Measurements from ENCODE around the gene TP53BP2. TPM values are rescaled to one million over a fixed set of nuclear protein-coding genes. Genes with fewer than 3 reads are reported as not detected.
A peak's percentile ranks its signal among the peaks of the same experiment; 100 is the strongest.

Gene TP53BP2
- total RNA-seq, 1 donor from 2014 or later, result 46.6 TPM

- Histone ChIP-seq H3K27me3 (ENCODE audit: insufficient read depth, low read length) (no peaks in the 10 kb centered on the region), H3K27ac (ENCODE audit: low read depth, low read length) (no peak overlapping the region), H3K4me3 (ENCODE audit: insufficient read depth, low read depth, low read length) (no peak overlapping the region), H3K9ac (ENCODE audit: low read length) (no peak overlapping the region), H3K4me1 (ENCODE audit: insufficient read depth, low read length) (peaks cover 14% of the 10 kb centered on the region), H4K20me1 (ENCODE audit: insufficient read depth, low read length) (peaks cover 20% of the 10 kb centered on the region), H3K79me2 (ENCODE audit: insufficient read depth, low read length) (peaks cover 30% of the 10 kb centered on the region), H3K9me3 (ENCODE audit: insufficient read depth, low read depth, low read length) (no peaks in the 10 kb centered on the region), H3K4me2 (ENCODE audit: low read length) (no peak overlapping the region), H2AFZ (ENCODE audit: low read depth, low read length) (no peak overlapping the region), H3K36me3 (ENCODE audit: insufficient read depth, low read length) (no peaks in the 10 kb centered on the region)
- TF ChIP-seq EZH2 (IDR thresholded peaks at IDR 0.05; ENCODE audit: insufficient read depth, low read length) (no peak), CTCF (IDR thresholded peaks at IDR 0.05; ENCODE audit: insufficient read depth, low read depth, low read length) (no peak)
- Mint-ChIP-seq H3K4me1 (ENCODE audit: low read depth, unreplicated experiment) (peaks cover 8% of the 10 kb centered on the region), H3K4me3 (ENCODE audit: unreplicated experiment) (peak overlapping the region; percentile 87), H3K27ac (ENCODE audit: unreplicated experiment) (no peak overlapping the region), H3K36me3 (ENCODE audit: low read depth, unreplicated experiment) (no peaks in the 10 kb centered on the region), H3K9me3 (ENCODE audit: unreplicated experiment) (no peaks in the 10 kb centered on the region), H3K27me3 (ENCODE audit: low read depth, unreplicated experiment) (peaks cover 3% of the 10 kb centered on the region)
- DNase-seq (ENCODE audit: low read depth), result no peak
- no peak for FAIRE-seq
Measured at GRCh38 chr1:223847781-223848345, 2.1 kb upstream of the TP53BP2 start.

GRCh38 chr1:223845037-223845809, 524 bp downstream of the TP53BP2 start:
- peak overlapping the region; percentile 88 for H3K27ac Mint-ChIP-seq (ENCODE audit: unreplicated experiment)
- Histone ChIP-seq H2AFZ (ENCODE audit: low read depth, low read length) (peak overlapping the region; percentile 59), H3K9ac (ENCODE audit: low read length) (peak overlapping the region; percentile 93), H3K79me2 (ENCODE audit: insufficient read depth, low read length) (peaks cover 56% of the 10 kb centered on the region), H3K4me2 (ENCODE audit: low read length) (peak overlapping the region; percentile 86), H3K27ac (ENCODE audit: low read depth, low read length) (peak overlapping the region; percentile 92), H3K9me3 (ENCODE audit: insufficient read depth, low read depth, low read length) (no peaks in the 10 kb centered on the region), H3K36me3 (ENCODE audit: insufficient read depth, low read length) (no peaks in the 10 kb centered on the region), H4K20me1 (ENCODE audit: insufficient read depth, low read length) (peaks cover 38% of the 10 kb centered on the region), H3K27me3 (ENCODE audit: insufficient read depth, low read length) (no peaks in the 10 kb centered on the region), H3K4me1 (ENCODE audit: insufficient read depth, low read length) (peaks cover 24% of the 10 kb centered on the region), H3K4me3 (ENCODE audit: insufficient read depth, low read depth, low read length) (peak overlapping the region; percentile 91)
- peak overlapping the region; percentile 97 for H3K4me3 Mint-ChIP-seq (ENCODE audit: unreplicated experiment)
- H3K27me3 Mint-ChIP-seq (ENCODE audit: low read depth, unreplicated experiment), result no peaks in the 10 kb centered on the region
- no peaks in the 10 kb centered on the region for H3K36me3 Mint-ChIP-seq (ENCODE audit: low read depth, unreplicated experiment)
- peaks cover 11% of the 10 kb centered on the region for H3K4me1 Mint-ChIP-seq (ENCODE audit: low read depth, unreplicated experiment)
- H3K9me3 Mint-ChIP-seq (ENCODE audit: unreplicated experiment), result no peaks in the 10 kb centered on the region
- TF ChIP-seq EZH2 (IDR thresholded peaks at IDR 0.05; ENCODE audit: insufficient read depth, low read length), result no peak
- no peak for TF ChIP-seq CTCF (IDR thresholded peaks at IDR 0.05; ENCODE audit: insufficient read depth, low read depth, low read length)
- DNase-seq (ENCODE audit: low read depth) (peak; percentile 47), FAIRE-seq (no peak)

DNA sequence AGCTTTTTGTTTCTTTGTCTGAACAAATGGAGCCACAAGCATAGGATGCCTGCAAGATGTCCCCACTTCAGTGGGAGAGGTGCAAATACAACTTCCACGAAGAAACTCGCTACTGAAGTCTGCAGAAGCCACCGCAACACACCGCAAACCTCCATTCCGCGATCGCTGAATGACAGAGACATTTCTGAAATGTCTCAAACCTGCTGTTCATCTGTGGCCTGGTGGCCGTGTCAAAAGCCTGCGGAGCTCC, 1.0 kb downstream of the TP53BP2 start:
- peak overlapping the region; percentile 86 for H3K4me2 ChIP-seq (ENCODE audit: low read length)
- peak overlapping the region; percentile 91 for H3K4me3 ChIP-seq (ENCODE audit: insufficient read depth, low read depth, low read length)
- no peaks in the 10 kb centered on the region for H3K36me3 ChIP-seq (ENCODE audit: insufficient read depth, low read length)
- Mint-ChIP-seq H3K36me3 (ENCODE audit: low read depth, unreplicated experiment) (no peaks in the 10 kb centered on the region), H3K4me3 (ENCODE audit: unreplicated experiment) (peak overlapping the region; percentile 97), H3K27me3 (ENCODE audit: low read depth, unreplicated experiment) (no peaks in the 10 kb centered on the region), H3K27ac (ENCODE audit: unreplicated experiment) (peak overlapping the region; percentile 88), H3K9me3 (ENCODE audit: unreplicated experiment) (no peaks in the 10 kb centered on the region), H3K4me1 (ENCODE audit: low read depth, unreplicated experiment) (peaks cover 14% of the 10 kb centered on the region)
- peaks cover 62% of the 10 kb centered on the region for H3K79me2 ChIP-seq (ENCODE audit: insufficient read depth, low read length)
- peaks cover 41% of the 10 kb centered on the region for H4K20me1 ChIP-seq (ENCODE audit: insufficient read depth, low read length)
- no peak overlapping the region for H2AFZ ChIP-seq (ENCODE audit: low read depth, low read length)
- DNase-seq (ENCODE audit: low read depth) (no peak), FAIRE-seq (no peak)
- H3K4me1 ChIP-seq (ENCODE audit: insufficient read depth, low read length), result peaks cover 24% of the 10 kb centered on the region
- peak overlapping the region; percentile 93 for H3K9ac ChIP-seq (ENCODE audit: low read length)
- H3K9me3 ChIP-seq (ENCODE audit: insufficient read depth, low read depth, low read length), result no peaks in the 10 kb centered on the region
- TF ChIP-seq EZH2 (IDR thresholded peaks at IDR 0.05; ENCODE audit: insufficient read depth, low read length) (no peak), CTCF (IDR thresholded peaks at IDR 0.05; ENCODE audit: insufficient read depth, low read depth, low read length) (no peak)
- peak overlapping the region; percentile 92 for H3K27ac ChIP-seq (ENCODE audit: low read depth, low read length)
- no peaks in the 10 kb centered on the region for H3K27me3 ChIP-seq (ENCODE audit: insufficient read depth, low read length)

Data from astrocyte (in vitro differentiated cells and primary cell).